Measurements from ENCODE around the gene SEZ6L.

DNA sequence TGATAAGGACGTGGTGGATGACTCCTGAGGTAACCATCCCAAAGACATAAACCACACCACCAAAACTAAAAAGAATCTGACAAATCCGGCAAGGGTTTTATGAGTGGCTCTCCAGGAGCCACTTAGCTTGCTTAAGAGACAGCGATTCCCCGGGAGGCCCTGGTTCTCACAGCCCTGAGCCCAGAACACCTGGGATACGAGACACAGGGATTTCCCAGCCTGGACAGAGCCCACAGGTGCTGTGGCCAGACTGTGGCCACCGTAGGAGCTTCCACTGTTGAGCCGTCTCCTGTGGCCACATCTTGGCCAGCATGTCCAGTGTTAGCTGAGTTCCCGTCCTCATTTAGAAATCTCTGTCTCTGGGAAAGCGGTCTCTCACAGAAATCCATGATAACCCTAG, 188.6 kb downstream of the SEZ6L start:
- TF ChIP-seq POLR2AphosphoS5 (IDR thresholded peaks at IDR 0.05; ENCODE audit: borderline replicate concordance, low read depth, low read length) (no peak), EZH2 (IDR thresholded peaks at IDR 0.05) (no peak), FOXP2 (optimal IDR thresholded peaks at IDR 0.05; ENCODE audit: control extremely low read depth, extremely low read length, insufficient read depth) (no peak)
